ENCODE results near the gene DDX27. TPM values are rescaled to one million over a fixed set of nuclear protein-coding genes. Genes with fewer than 3 reads are reported as not detected.

DDX27 gene, protein sequence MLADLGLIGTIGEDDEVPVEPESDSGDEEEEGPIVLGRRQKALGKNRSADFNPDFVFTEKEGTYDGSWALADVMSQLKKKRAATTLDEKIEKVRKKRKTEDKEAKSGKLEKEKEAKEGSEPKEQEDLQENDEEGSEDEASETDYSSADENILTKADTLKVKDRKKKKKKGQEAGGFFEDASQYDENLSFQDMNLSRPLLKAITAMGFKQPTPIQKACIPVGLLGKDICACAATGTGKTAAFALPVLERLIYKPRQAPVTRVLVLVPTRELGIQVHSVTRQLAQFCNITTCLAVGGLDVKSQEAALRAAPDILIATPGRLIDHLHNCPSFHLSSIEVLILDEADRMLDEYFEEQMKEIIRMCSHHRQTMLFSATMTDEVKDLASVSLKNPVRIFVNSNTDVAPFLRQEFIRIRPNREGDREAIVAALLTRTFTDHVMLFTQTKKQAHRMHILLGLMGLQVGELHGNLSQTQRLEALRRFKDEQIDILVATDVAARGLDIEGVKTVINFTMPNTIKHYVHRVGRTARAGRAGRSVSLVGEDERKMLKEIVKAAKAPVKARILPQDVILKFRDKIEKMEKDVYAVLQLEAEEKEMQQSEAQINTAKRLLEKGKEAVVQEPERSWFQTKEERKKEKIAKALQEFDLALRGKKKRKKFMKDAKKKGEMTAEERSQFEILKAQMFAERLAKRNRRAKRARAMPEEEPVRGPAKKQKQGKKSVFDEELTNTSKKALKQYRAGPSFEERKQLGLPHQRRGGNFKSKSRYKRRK
- 54.3 and 76.9 TPM in 2 replicates for total RNA-seq (2011; cell fraction: chromatin; rRNA removed; ENCODE audit: low replicate concordance)
- total RNA-seq (2011; cell fraction: nucleolus; rRNA removed): 35.1 and 46.4 TPM in 2 replicates
- total RNA-seq (2011; cell fraction: nucleoplasm; rRNA removed): 42.4 and 57.7 TPM in 2 replicates
- total RNA-seq (2014; rRNA removed) (58.3 and 63.5 TPM in 2 replicates), total RNA-seq (2014; rRNA removed; fragmentation: Illumina TruSeq; extraction: Trizol) (55.6 and 61.1 TPM in 2 replicates), total RNA-seq (2015; rRNA removed; fragmentation: Illumina TruSeq; extraction: Trizol) (65.3 and 69.6 TPM in 2 replicates), total RNA-seq (2021) (50.9 and 57.0 TPM in 2 replicates), polyA plus RNA-seq (2011; rRNA removed) (32.0 and 33.6 TPM in 2 replicates), polyA plus RNA-seq (2014; fragmentation: Illumina TruSeq; extraction: Trizol) (77.0 and 79.3 TPM in 2 replicates), polyA plus RNA-seq (2014; fragmentation: Nextera tagmentation; extraction: Ambion mirVana) (10 to 100 TPM; 17.9 to 45.2 TPM), polyA plus RNA-seq (2014; rRNA removed) (57.1 and 63.2 TPM in 2 replicates), polyA minus RNA-seq (2011; rRNA and poly(A)+ RNA removed) (23.1 and 30.6 TPM in 2 replicates), Bru-seq, nascent RNA (percentile 76 among the genes with signal in this experiment), BruChase-seq, experiment 1, labeled RNA remaining after a 2-hour chase (percentile 75 among the genes with signal in this experiment), BruChase-seq, experiment 2, labeled RNA remaining after a 6-hour chase (percentile 77 among the genes with signal in this experiment)
- 43.5 and 94.1 TPM in 2 replicates for polyA plus RNA-seq (2011; cell fraction: cytosol; rRNA removed)
- 41.4 and 57.1 TPM in 2 replicates for polyA plus RNA-seq (2011; cell fraction: nucleus; rRNA removed)
- polyA plus RNA-seq (2012): 38.4 and 44.4 TPM in 2 replicates
- 23.5 and 33.1 TPM in 2 replicates for polyA minus RNA-seq (2011; cell fraction: cytosol; rRNA and poly(A)+ RNA removed)
- 19.5 and 22.4 TPM in 2 replicates for polyA minus RNA-seq (2011; cell fraction: nucleus; rRNA and poly(A)+ RNA removed)
- long read RNA-seq, experiment 1, transcript DDX27-207 (21 exons, 2,693 nt): major isoform, 183 of 379 reads
- long read RNA-seq, experiment 1, partial matches to known transcripts: 158 of 379 reads
- long read RNA-seq, experiment 1, other reads (novel, unspliced or antisense): 38 of 379 reads
- long read RNA-seq, experiment 2, transcript DDX27-207 (21 exons, 2,693 nt): major isoform, 28 of 64 reads
- long read RNA-seq, experiment 2, partial matches to known transcripts: 25 of 64 reads
- long read RNA-seq, experiment 2, other reads (novel, unspliced or antisense): 11 of 64 reads
- long read RNA-seq, experiment 3, transcript DDX27-207 (21 exons, 2,693 nt): major isoform, 9 of 94 reads
- long read RNA-seq, experiment 3, partial matches to known transcripts: 78 of 94 reads
- long read RNA-seq, experiment 3, other reads (novel, unspliced or antisense): 7 of 94 reads

DNA sequence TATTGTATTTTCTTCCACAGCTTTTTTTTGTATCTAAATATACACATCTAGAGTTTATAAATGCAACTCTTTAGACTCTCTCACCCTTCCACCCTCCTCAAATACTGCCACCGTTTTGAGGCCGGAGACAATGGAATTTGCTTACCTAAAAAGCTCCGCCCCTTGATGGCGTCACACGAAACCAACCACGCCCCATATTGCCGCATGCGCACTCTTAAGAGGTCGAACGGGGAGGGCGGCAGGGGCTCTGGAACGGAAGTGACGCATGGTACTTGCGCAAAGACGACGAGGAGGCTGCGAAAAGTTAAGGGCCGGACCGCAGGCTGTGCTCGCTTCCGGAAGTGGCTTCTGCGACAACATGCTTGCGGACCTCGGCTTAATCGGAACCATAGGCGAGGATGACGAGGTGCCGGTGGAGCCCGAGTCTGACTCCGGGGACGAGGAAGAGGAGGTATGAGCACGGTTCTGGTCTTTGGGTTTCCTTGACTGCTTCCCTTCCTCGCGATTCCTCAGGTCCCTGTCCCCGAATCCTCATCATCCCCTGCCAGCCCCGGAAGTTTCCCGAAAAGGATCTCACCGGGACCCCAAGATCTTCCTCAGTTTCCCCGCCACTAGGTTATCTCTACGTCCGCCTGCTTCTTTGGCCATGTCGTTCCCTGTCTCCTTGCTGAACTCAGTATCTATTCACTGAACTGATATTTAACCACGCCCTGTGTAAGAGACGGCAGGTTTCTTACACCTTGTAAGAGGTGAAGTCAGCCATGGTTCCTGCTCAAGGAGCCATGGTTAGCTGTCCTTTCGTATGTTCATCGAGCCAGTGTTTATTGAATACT is at the start of gene DDX27:
Gene DDX27 (plus strand): TSS at position 326 of the 833 bp plus-strand sequence. CDS start 33 bp downstream, at position 359.
- Histone ChIP-seq H3K4me3 (peak within 1 kb of the TSS; percentile 77), H3K9ac (ENCODE audit: insufficient read depth in 1 of 2, low read depth in 2 of 2, low read length in 2 of 2) (peak within 1 kb of the TSS; percentile 90 to 97), H3K79me2 (ENCODE audit: control insufficient read depth, insufficient read depth, low read length) (peaks cover 22% of the 10 kb centered on the region), H3K27ac (ENCODE audit: extremely low read depth, low read depth, low read length) (peak within 1 kb of the TSS; percentile 76), H3K36me3 (ENCODE audit: control insufficient read depth, insufficient read depth, low read length) (peaks cover 33% of the 10 kb centered on the region; the same call in 2 of the 3 replicates), H4K20me1 (replicated peaks; ENCODE audit: control insufficient read depth, insufficient read depth, low read length) (no peaks in the 10 kb centered on the region), H3K9me3 (replicated peaks; ENCODE audit: control insufficient read depth, insufficient read depth, low read depth, low read length) (no peaks in the 10 kb centered on the region), H3K27me3 (ENCODE audit: control insufficient read depth in 2 of 2, insufficient read depth in 2 of 2, low read length in 2 of 2) (no peaks in the 10 kb centered on the region), H3K4me2 (ENCODE audit: insufficient read depth, low read length) (peak within 1 kb of the TSS; percentile 98), H3K4me1 (replicated peaks in 1 of 2; ENCODE audit: control insufficient read depth in 2 of 2, insufficient read depth in 2 of 2, low read length in 2 of 2) (peaks cover 14 to 19% of the 10 kb centered on the region in 2 experiments; a peak in 4 of 5 replicates), H3K9me1 (ENCODE audit: control insufficient read depth, insufficient read depth, low read length) (no peaks in the 10 kb centered on the region), H2AFZ (ENCODE audit: low read depth, low read length) (peak within 1 kb of the TSS; percentile 98)
- ATAC-seq (peak; percentile 93), DNase-seq (ENCODE audit: extremely low read depth in 1 of 4, low spot score in 3 of 4) (peak; percentile 94 to 99 (median 96)), FAIRE-seq (peak; percentile 100)
- WGBS (ENCODE audit: insufficient coverage, low coverage, missing lambda C conversion rate): under 1% methylated on average over 43 of the region's 46 CpGs
- intact Hi-C loops (cut with micrococcal nuclease): loop anchor here (5.0 kb wide), 1 partner anchor 37 kb away; no protein-coding TSS in a partner anchor
- ChIA-PET POLR2A (interaction anchor here (0.6 to 1.0 kb wide), 10 partner anchors 9 to 321 kb away, joined by 3 to 5 read pairs (median 4); no protein-coding TSS in a partner anchor), CTCF (ENCODE audit: low intra/inter-chr PET ratio) (interaction anchor here (0.6 kb wide), 1 partner anchor 71 kb away, joined by 6 read pairs; no protein-coding TSS in a partner anchor)
- TSS peak; percentile 82 for BruUV-seq (replicated peaks)
- in situ Hi-C loops (cut with MboI): loop anchor here (5.0 kb wide), 1 partner anchor 87 kb away; no protein-coding TSS in a partner anchor
- no peak for TF ChIP-seq ETS1 (conservative IDR thresholded peaks at IDR 0.05; ENCODE audit: control insufficient read depth, low read depth, low read length)
- TF ChIP-seq, protein P1, sequence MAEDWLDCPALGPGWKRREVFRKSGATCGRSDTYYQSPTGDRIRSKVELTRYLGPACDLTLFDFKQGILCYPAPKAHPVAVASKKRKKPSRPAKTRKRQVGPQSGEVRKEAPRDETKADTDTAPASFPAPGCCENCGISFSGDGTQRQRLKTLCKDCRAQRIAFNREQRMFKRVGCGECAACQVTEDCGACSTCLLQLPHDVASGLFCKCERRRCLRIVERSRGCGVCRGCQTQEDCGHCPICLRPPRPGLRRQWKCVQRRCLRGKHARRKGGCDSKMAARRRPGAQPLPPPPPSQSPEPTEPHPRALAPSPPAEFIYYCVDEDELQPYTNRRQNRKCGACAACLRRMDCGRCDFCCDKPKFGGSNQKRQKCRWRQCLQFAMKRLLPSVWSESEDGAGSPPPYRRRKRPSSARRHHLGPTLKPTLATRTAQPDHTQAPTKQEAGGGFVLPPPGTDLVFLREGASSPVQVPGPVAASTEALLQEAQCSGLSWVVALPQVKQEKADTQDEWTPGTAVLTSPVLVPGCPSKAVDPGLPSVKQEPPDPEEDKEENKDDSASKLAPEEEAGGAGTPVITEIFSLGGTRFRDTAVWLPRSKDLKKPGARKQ (CRISPR knock-in tag; IDR thresholded peaks at IDR 0.05): no peak
- peak; percentile 47; the same call in 1 of the 2 replicates for TF ChIP-seq RB1 (IDR thresholded peaks at IDR 0.05; ENCODE audit: low read depth)
- TF ChIP-seq, protein P2, sequence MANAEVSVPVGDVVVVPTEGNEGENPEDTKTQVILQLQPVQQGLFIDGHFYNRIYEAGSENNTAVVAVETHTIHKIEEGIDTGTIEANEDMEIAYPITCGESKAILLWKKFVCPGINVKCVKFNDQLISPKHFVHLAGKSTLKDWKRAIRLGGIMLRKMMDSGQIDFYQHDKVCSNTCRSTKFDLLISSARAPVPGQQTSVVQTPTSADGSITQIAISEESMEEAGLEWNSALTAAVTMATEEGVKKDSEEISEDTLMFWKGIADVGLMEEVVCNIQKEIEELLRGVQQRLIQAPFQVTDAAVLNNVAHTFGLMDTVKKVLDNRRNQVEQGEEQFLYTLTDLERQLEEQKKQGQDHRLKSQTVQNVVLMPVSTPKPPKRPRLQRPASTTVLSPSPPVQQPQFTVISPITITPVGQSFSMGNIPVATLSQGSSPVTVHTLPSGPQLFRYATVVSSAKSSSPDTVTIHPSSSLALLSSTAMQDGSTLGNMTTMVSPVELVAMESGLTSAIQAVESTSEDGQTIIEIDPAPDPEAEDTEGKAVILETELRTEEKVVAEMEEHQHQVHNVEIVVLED (CRISPR knock-in tag; IDR thresholded peaks at IDR 0.05): no peak
